ENCODE results near the gene PPP2R2B. TPM values are rescaled to one million over a fixed set of nuclear protein-coding genes. Genes with fewer than 3 reads are reported as not detected.
A peak's percentile ranks its signal among the peaks of the same experiment; 100 is the strongest.

The PPP2R2B gene
- total and polyA plus RNA-seq, 2 donors (not counting 1 experiment from before 2014, with no cell fraction given) = 0.67 to 1.5 TPM

DNA sequence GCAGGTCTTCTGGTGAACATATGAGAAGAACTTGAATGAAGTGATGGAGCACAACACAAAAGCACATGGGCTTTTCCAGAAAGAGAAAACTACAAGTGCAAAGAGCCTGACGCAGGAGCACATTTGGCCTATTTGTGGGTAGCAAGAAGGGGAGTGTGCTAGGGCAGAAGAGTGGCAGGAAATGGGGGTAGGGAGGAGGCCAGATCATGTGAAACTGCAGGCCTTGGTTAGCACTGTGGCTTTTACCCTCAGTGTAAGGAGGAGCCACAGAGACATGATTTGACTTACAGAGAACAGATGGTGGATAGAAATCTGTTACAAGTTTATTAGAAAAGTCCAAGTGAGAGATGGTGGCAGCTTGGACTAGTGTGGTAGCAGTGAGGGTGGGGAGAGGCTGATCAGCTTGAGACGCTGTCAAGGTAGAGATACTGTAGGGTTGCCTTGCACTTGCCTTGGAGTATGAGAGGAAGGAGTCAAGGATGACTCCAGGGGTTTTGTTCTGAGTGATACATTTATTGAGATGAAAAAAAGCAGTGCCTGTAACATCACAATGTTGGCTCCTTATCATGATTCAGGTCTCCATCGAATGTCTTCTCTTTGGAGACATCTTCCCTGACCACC lies 126.7 kb downstream of the PPP2R2B start:
- Histone ChIP-seq H3K4me1 (ENCODE audit: control insufficient read depth, extremely low read depth, insufficient read depth, low read length) (no peaks in the 10 kb centered on the region), H3K9me3 (ENCODE audit: control insufficient read depth, insufficient read depth, low read depth, low read length) (no peaks in the 10 kb centered on the region), H3K4me3 (replicated peaks in 1 of 4; ENCODE audit: control extremely low read depth in 1 of 4, insufficient read depth in 1 of 4, low read depth in 3 of 4, low read length in 4 of 4) (no peak overlapping the region), H3K27ac (ENCODE audit: insufficient read depth, low read length) (no peak overlapping the region), H3K79me2 (ENCODE audit: control insufficient read depth, insufficient read depth, low read length) (no peaks in the 10 kb centered on the region), H3K27me3 (ENCODE audit: control insufficient read depth, insufficient read depth, low read length) (no peaks in the 10 kb centered on the region), H3K9ac (ENCODE audit: insufficient read depth, low read length) (no peak overlapping the region), H3K4me2 (ENCODE audit: extremely low read depth, insufficient read depth, low read length) (no peak overlapping the region), H4K20me1 (ENCODE audit: control insufficient read depth, extremely low read depth, insufficient read depth, low read length) (no peaks in the 10 kb centered on the region), H3K36me3 (ENCODE audit: control insufficient read depth, insufficient read depth, low read length) (no peaks in the 10 kb centered on the region), H2AFZ (ENCODE audit: low read length) (no peak overlapping the region)
- no peak for DNase-seq (ENCODE audit: low read depth in 2 of 2)
- TF ChIP-seq EZH2 (IDR thresholded peaks at IDR 0.05; ENCODE audit: low read length, missing control alignments) = no peak
- TF ChIP-seq, protein P1, sequence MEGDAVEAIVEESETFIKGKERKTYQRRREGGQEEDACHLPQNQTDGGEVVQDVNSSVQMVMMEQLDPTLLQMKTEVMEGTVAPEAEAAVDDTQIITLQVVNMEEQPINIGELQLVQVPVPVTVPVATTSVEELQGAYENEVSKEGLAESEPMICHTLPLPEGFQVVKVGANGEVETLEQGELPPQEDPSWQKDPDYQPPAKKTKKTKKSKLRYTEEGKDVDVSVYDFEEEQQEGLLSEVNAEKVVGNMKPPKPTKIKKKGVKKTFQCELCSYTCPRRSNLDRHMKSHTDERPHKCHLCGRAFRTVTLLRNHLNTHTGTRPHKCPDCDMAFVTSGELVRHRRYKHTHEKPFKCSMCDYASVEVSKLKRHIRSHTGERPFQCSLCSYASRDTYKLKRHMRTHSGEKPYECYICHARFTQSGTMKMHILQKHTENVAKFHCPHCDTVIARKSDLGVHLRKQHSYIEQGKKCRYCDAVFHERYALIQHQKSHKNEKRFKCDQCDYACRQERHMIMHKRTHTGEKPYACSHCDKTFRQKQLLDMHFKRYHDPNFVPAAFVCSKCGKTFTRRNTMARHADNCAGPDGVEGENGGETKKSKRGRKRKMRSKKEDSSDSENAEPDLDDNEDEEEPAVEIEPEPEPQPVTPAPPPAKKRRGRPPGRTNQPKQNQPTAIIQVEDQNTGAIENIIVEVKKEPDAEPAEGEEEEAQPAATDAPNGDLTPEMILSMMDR (conservative IDR thresholded peaks at IDR 0.05 in 1 of 2, IDR thresholded peaks at IDR 0.05 in 1 of 2; ENCODE audit: low read depth in 1 of 2, low read length in 2 of 2) = no peak

DNA sequence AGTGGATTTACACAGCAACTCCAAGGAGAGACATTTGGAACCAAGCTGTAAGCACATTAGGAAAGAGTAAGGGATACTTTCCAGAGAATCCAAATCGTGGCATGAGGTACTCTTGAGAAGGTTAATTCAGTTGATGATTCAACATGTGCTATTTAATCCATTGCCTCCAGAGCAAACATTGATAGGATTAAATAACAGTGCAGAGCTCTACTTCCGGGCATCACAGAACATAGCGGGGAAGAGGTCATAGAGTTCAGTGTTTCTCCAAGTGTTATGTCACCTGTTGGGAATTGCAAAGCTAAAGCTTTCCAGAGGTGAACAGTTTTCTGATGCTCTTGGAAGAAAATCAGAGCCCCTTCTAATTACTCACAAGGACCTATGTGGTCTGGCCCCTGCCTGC lies 127.5 kb downstream of the PPP2R2B start:
- Histone ChIP-seq H3K36me3 (ENCODE audit: control insufficient read depth, insufficient read depth, low read length) (no peaks in the 10 kb centered on the region), H4K20me1 (ENCODE audit: control insufficient read depth, extremely low read depth, insufficient read depth, low read length) (no peaks in the 10 kb centered on the region), H3K4me2 (ENCODE audit: extremely low read depth, insufficient read depth, low read length) (no peak overlapping the region), H3K27me3 (ENCODE audit: control insufficient read depth, insufficient read depth, low read length) (no peaks in the 10 kb centered on the region), H2AFZ (ENCODE audit: low read length) (no peak overlapping the region), H3K9me3 (ENCODE audit: control insufficient read depth, insufficient read depth, low read depth, low read length) (no peaks in the 10 kb centered on the region), H3K79me2 (ENCODE audit: control insufficient read depth, insufficient read depth, low read length) (no peaks in the 10 kb centered on the region), H3K9ac (ENCODE audit: insufficient read depth, low read length) (no peak overlapping the region), H3K4me3 (replicated peaks in 1 of 4; ENCODE audit: control extremely low read depth in 1 of 4, insufficient read depth in 1 of 4, low read depth in 3 of 4, low read length in 4 of 4) (no peak overlapping the region), H3K27ac (ENCODE audit: insufficient read depth, low read length) (no peak overlapping the region), H3K4me1 (ENCODE audit: control insufficient read depth, extremely low read depth, insufficient read depth, low read length) (no peaks in the 10 kb centered on the region)
- peak in 1 of 2 donors; percentile 90 for DNase-seq (ENCODE audit: low read depth in 2 of 2)
- no peak for TF ChIP-seq EZH2 (IDR thresholded peaks at IDR 0.05; ENCODE audit: low read length, missing control alignments)
- TF ChIP-seq, protein P1 (conservative IDR thresholded peaks at IDR 0.05 in 1 of 2, IDR thresholded peaks at IDR 0.05 in 1 of 2; ENCODE audit: low read depth in 1 of 2, low read length in 2 of 2) = no peak

DNA sequence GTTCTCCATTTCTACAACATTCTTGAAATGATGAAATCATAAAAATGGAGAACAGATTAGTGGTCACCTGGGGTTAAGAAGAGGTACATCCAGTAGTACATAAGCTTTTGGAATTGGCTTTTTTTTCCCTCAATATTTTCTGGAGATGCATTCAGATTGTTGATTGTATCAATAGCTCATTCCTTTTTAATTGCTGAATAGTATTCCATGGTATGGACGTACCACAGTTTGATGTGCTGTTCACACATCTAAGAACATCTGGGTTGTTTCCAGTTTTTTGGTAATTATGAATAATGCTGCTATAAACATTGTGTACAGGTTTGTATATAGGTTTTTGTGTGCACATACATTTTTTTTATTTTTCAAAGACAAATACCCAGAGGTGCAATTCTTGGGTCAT lies 130.0 kb downstream of the PPP2R2B start:
- Histone ChIP-seq H3K79me2 (ENCODE audit: control insufficient read depth, insufficient read depth, low read length) (no peaks in the 10 kb centered on the region), H3K4me2 (ENCODE audit: extremely low read depth, insufficient read depth, low read length) (no peak overlapping the region), H3K4me1 (ENCODE audit: control insufficient read depth, extremely low read depth, insufficient read depth, low read length) (no peaks in the 10 kb centered on the region), H3K27me3 (ENCODE audit: control insufficient read depth, insufficient read depth, low read length) (no peaks in the 10 kb centered on the region), H3K4me3 (replicated peaks in 1 of 4; ENCODE audit: control extremely low read depth in 1 of 4, insufficient read depth in 1 of 4, low read depth in 3 of 4, low read length in 4 of 4) (no peak overlapping the region), H3K9ac (ENCODE audit: insufficient read depth, low read length) (no peak overlapping the region), H3K36me3 (ENCODE audit: control insufficient read depth, insufficient read depth, low read length) (no peaks in the 10 kb centered on the region), H4K20me1 (ENCODE audit: control insufficient read depth, extremely low read depth, insufficient read depth, low read length) (no peaks in the 10 kb centered on the region), H3K27ac (ENCODE audit: insufficient read depth, low read length) (no peak overlapping the region), H2AFZ (ENCODE audit: low read length) (no peak overlapping the region), H3K9me3 (ENCODE audit: control insufficient read depth, insufficient read depth, low read depth, low read length) (no peaks in the 10 kb centered on the region)
- TF ChIP-seq, protein P1 (conservative IDR thresholded peaks at IDR 0.05 in 1 of 2, IDR thresholded peaks at IDR 0.05 in 1 of 2; ENCODE audit: low read depth in 1 of 2, low read length in 2 of 2) = no peak
- DNase-seq (ENCODE audit: low read depth in 2 of 2) = no peak

Data from fibroblast of lung (primary cell).